NCI-H2227 (cell line): ENCODE data around the gene TMEM54.
A peak's percentile ranks its signal among the peaks of the same experiment; 100 is the strongest.

Experiments used
- DNase-seq: peaks from one replicate; lab custom pipeline; 2025; ENCODE audit not compliant: unreplicated experiment; lab: John Stamatoyannopoulos, UW

TMEM54 gene, protein sequence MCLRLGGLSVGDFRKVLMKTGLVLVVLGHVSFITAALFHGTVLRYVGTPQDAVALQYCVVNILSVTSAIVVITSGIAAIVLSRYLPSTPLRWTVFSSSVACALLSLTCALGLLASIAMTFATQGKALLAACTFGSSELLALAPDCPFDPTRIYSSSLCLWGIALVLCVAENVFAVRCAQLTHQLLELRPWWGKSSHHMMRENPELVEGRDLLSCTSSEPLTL

GRCh38 chr1:32900956-32901822 lies at the start of gene TMEM54:
TSS of gene TMEM54 (minus strand) at chr1:32901389. CDS start at chr1:32901238, 151 bp downstream.
- DNase-seq, result peak; percentile 69

GRCh38 chr1:32949519-32949918 lies 48.3 kb upstream of the TMEM54 start:
- no peak for DNase-seq

- no peak for DNase-seq
Observed at GRCh38 chr1:32948905-32949304, 47.7 kb upstream of the TMEM54 start.

- no peak for DNase-seq
Observed at GRCh38 chr1:32948390-32948722, 47.2 kb upstream of the TMEM54 start.

DNA sequence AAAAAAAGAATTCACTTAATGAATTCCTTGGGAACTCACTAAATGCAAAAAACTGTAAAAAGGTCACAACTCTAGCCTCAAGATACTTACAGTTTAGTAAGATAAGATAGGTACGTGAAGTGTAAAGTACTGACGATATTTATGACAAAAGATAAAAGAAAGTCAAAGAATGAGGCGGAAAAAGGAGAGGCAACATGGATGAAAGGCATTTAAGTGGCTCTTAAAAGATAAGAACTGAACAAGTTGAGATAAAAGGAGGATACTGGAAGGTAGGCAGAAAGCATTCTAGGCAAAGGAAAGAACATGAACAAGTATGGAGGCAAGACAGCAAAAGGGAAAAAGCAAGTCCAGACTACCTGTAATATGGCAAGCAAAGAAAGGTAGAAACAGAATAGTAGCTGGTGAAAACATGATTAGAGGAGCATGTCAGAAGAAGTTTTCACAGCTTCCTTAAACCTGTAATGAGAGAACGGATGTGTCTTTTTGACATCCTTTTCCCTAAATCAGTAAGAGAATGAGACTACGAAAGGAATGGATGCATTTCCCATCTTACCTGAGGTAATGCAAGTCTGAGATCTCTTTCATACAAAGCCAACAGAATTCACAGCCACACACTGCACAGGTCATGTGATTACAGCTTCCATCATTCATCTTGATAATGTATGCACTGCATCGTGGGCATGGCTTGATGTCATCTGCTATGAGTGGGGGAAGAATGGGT lies 46.6 kb upstream of the TMEM54 start:
- DNase-seq, result no peak

- DNase-seq, result no peak
Observed at GRCh38 chr1:32946413-32946812, 45.2 kb upstream of the TMEM54 start.

DNA sequence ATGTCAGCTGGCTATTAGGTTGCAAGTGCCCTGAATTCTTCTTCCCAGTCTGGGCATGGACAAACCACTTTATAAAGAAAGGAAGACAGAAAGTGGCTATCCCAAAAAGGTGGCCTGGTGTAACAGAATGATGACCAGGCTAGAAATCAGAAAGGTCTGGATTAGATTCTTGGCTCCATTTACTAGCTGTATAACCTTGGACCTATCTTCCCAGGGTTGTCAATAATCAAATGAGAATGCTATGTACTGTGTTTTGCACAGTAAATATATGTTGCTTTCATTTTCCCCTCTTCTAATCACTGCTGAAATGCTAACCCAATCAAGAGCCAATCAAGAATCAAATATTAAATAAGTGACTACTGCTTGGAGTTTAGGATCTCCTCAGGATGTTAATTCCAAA lies 43.0 kb upstream of the TMEM54 start:
- no peak for DNase-seq

DNA sequence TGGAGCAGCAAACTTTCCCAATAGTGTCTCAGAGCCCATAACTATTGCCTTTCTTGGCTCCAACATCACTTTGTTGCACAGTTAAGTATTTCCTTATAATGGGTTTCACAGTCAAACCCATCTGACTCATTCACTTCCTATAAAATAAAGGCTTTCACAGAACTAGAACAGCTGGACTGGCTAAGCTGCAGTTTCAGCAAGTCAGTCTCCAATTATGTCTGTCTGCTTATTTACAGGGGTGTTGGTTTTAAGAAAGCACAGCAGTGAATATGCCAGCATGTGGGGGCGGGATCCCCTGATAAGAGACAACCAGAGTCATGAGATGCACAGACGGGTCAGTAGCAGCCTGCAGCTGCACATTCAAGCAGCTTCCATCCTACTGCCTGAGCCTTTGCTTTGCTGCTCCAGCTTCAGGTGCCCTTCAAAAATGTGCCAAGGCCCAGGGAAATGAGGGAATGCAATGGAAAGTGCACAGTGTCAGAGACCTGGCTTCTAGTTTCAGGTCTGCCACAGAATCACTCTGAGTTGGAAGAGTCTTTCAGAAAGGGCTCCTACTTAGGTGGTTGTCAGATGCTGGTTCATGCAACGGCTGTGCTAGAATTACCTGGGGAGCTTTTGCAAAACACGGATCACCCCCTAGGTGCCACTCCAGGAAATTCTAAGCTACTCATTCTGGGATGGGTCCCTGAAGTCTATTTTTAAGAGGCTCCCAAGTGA lies 38.6 kb upstream of the TMEM54 start:
- no peak for DNase-seq

DNA sequence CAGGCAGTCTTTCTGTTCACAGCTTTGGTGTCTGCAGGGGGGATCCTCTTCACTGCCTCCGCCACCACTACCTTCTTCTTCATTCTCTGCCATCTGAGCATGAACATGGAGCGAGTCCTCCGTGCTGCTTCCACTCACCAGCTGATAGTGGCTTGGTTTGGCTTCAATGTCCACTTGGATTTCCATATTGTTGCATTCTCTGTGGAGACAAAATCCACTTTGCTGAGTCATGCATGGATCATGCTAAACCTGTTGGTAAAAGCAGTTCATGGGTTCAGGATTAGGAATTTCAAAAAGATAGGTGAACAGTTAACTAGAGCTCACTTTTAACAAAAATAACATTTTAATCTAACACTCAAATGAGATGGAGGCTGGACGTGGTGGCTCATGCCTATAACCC lies 35.9 kb upstream of the TMEM54 start:
- DNase-seq, result no peak

GRCh38 chr1:32934535-32934934 lies 33.3 kb upstream of the TMEM54 start:
- DNase-seq, result no peak

- DNase-seq, result no peak
Observed at GRCh38 chr1:32933742-32934322, 32.6 kb upstream of the TMEM54 start.

DNA sequence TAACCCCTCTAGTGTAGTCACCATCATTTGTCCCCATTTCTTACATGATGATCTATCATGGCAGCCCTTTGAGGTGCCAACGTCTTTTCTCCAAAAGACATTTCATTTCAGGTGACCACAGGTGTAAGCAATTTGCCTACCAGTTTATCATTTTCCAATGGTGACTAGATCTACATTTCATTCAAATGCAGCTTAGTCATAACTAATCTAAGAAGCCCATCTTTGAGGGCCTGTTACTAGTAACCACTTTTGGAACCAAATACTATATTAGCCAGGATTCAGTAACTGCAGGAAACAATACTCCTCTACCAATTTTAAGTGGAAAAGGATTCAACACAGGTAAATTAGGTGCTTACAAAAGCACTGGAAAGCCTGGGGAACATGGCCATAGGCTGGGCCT lies 30.6 kb upstream of the TMEM54 start:
- DNase-seq, result no peak

- DNase-seq, result no peak
Observed at GRCh38 chr1:32929366-32929765, 28.2 kb upstream of the TMEM54 start.

DNA sequence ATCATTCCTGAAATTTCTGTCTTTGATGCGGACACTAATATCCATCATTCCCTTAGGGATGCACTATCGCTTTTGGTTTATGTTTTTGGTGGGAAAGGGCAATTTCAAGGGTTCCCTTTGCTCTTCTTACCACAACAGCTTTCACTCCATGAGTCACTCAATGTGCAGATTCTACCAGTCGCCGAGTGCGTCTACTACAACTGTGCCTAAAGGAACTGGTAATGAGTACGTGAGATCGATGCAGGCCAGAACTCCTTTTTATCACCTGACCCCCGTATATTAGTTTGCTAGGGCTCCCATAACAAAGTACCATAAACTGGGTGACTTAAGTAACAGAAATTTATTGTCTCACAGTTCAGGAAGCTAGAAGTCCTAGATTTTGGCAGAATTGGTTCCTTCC lies 27.5 kb upstream of the TMEM54 start:
- DNase-seq, result no peak

DNA sequence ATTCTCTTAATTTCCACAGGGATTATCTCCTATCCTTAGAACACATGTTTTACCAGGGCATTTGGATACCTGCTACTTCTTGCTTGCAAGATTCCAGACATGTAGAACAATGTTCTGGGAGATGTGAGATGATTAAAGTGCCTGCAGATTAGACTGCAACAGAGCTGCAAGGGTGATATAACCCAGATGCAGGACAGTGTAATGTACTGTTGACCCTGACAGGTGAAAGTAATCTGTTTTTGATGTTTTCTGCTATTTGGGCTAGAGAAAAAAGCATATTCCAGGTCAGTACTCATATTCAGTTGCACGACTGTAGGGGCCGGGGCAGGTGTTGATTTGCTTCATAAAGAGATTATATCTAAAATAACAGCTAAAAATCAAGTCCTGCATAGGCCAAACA lies 27.1 kb upstream of the TMEM54 start:
- DNase-seq, result no peak

GRCh38 chr1:32927441-32927840 lies 26.3 kb upstream of the TMEM54 start:
- DNase-seq, result no peak

DNA sequence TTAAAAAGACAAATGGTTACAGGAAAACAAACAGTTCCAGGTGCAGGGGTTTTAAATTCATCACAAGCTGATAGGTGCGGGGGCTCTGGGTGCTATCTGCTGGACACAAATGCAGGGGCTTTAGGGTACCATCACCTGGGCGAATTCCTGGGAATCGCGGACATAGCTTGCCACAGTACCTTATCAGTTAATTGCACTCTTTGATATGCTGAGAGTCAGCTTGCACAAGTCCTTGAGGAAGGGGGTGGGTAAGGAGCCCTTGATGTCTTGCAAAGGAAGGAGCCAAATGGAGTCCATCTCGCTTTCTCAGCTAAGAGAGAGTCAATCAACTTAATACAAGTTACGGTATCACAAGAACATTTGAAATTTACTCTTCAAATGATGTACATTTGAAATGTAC lies 25.4 kb upstream of the TMEM54 start:
- no peak for DNase-seq

GRCh38 chr1:32925403-32926162 lies 24.4 kb upstream of the TMEM54 start:
- DNase-seq, result peak; percentile 30

DNA sequence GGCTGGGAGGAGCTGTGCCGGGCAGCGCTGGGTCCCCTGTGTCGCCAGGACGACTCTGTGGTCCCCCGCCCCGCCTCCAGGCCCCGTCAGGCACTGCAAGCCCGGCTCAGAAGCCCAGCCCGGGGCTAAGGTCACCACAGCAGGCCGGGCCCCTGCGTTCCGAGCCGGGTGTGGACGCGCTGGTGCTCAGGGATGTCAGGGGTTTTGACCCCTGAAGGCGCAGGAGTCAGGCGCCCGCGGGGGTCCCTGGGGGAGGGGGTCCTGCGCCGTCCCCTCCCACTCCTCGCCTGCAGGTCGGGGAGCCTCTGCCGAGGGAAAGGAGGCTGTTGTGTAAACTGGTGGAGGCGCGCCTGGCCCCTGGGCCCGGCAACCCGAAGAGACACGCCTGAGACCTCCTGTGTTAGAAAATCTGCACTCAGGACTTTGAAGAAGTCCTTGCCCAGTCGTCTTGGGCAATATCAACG lies 23.7 kb upstream of the TMEM54 start:
- no peak for DNase-seq

DNA sequence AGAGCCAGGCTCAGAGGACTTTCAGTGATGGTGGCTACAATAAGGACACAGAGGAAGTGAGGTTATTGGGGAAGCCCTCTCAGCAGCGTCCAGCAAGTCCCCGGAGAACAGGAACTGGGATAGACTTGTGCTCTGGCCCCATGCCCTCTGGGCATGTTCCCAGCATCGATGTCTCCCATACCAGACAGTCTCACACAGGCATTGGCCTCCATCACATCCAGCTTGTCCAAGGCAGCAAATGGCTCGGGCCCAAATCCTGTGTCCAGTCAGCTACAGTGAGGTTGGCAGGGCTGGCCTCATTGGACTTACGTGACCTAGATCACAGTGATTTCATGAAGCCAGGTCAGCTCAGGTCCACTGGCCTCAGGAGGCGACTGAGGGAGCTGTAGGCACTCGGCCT lies 19.6 kb upstream of the TMEM54 start:
- DNase-seq, result no peak
